CD4-positive, alpha-beta T cell treated with Interleukin-12 subunit alpha and Interleukin-12 subunit beta, for 1 hour (primary cell): Measurements from ENCODE around the gene VSIG4.
"Not testable (repeated sequence)": the region's sequence is repeated elsewhere in the genome, so short reads cannot be mapped to it uniquely, and the experiment has no call there.

Experiments
- DNase-seq: peaks from one replicate; pipeline ENCODE4 v3.0.0-alpha.2; 2020

VSIG4 gene

GRCh38 chrX:66007851-66008250 is 32.0 kb downstream of the VSIG4 start:
- no peak for DNase-seq

DNA sequence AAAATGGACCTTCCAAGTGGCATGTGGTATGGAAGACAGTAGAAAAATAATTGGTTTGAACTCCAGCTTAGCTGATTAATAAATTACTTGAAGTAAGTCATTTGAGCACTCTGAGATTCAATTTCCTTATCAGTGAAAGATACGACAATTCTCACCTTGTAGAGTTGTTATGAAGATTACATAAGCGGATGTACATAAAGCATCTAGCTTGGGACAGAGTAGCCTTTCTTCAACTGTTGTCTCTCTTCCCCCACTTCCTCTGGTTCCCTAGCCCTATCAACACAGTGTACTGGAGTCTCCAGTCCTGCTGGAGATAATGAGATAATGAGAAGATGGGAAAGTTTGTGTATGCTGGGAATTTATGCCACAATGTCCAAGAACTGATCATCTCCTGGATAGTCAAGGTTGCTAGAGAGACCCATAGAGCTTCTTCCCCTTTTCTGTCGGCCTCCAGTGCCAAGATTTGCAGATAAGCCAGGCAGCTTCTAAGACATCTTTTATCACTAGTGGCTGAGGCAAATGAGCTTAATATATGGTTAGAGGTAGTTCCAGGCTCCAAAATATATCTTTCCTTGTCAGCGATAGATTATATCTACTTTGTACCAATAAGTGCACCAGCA is 33.9 kb downstream of the VSIG4 start:
- DNase-seq, result no peak

DNA sequence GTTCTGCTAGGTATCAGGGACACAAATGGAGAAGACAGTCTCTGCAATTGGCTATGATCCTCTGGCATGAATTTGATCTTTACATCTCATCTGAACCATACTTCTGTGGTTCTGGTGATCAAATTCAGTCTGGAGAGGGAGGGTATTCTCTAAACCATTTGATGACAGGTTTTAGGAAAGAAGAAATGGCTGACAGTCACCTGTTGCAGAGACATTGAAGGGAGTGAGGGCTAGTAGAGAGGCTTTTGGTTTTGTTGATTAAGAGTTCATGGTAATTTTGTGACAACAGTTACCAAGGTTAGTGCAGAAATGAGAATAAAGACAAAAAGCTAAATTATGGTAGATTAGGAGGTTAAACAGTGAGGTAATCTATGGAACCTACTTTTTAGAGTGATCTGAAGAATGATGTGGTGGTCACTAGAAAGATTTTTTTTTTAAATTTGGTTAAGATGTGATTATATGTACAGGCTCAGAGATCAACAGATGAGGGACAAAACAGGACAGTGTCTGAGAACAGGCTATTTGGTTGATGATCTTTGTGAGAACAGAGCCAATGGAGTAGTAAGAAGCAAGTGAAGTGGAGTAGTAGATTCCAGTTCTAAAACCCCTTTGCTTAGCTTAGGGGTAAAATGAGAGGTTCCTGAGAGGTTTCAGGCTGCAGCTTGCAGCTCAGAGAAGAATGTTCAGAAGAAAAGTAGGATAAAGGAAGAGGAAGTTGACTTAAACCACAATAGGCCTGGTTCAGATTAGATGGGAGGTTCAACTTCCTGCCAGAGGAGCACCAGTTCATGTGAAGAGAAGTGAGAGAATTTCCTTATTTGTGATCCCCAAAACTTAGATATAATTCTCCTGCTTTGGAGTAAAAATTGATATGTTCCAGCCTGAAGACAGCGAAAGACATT is 34.7 kb downstream of the VSIG4 start:
- peak; percentile 10 for DNase-seq

GRCh38 chrX:66002824-66003680 is 36.8 kb downstream of the VSIG4 start:
- DNase-seq, result no peak

GRCh38 chrX:66001596-66001995 is 38.3 kb downstream of the VSIG4 start:
- DNase-seq, result no peak

DNA sequence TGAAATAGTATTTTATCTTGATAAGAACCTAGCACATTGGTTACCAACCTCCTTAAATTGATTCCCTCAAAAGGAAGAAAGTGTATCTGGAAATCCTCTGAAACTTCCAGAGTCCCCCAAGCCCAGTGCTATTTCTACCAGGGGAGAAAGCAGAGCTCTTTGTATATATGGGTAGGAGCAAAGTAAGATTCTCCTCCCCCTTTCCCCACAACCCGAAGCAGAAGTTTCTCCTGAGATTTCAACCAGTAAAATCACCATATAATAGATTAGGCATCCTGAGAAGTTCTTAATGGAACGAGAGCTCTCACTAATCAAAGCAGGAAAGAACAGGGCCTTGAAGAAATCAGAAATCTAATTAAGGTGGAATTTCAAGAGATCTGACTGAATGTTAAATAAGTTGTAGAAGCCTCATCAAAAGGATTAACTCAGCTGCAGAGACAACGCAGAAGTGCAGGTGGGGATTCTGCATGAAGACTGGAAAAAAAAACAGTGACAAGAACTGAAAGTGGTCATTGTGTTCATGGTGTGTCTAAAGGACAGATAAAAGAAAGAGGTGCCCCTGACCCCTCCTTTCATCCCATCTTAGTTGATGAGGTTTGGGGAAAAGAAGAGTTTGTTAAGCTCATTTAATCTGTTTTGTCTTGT is 39.1 kb downstream of the VSIG4 start:
- no peak for DNase-seq

- no peak for DNase-seq
Measured at GRCh38 chrX:66000178-66000577, 39.7 kb downstream of the VSIG4 start.

GRCh38 chrX:65999563-66000148 is 40.2 kb downstream of the VSIG4 start:
- no peak for DNase-seq

DNA sequence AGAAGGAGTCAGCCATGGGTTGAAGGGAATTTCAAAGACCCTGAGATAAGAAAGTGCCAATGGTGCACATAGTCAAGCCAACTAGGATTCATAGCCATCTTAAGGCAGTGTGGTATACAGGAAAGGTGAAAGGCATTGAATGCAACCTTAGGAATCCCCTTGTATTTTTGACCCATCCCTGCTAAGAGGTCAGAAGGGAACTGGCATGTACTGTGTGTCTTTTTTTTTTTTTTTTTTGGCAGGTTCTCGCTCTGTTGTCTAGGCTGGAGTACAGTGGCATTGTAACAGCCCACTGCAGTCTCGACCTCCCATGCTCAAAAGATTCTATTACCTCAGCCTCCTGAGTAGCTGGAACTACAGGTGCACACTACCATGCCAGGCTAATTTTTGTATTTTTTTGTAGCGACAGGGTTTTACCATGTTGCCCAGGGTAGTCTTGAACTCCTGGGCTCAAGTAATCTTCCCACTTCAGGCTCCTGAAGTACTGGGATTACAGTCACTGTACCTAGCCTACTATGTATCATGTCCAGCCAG is 40.8 kb downstream of the VSIG4 start:
- no peak for DNase-seq

- DNase-seq, result no peak
Measured at GRCh38 chrX:65997978-65998717, 41.7 kb downstream of the VSIG4 start.

GRCh38 chrX:65994519-65995506 is 45.1 kb downstream of the VSIG4 start:
- no peak for DNase-seq

- no peak for DNase-seq
Measured at GRCh38 chrX:65993915-65994460, 45.9 kb downstream of the VSIG4 start.

GRCh38 chrX:65993332-65993731 is 46.5 kb downstream of the VSIG4 start:
- DNase-seq, result no peak

DNA sequence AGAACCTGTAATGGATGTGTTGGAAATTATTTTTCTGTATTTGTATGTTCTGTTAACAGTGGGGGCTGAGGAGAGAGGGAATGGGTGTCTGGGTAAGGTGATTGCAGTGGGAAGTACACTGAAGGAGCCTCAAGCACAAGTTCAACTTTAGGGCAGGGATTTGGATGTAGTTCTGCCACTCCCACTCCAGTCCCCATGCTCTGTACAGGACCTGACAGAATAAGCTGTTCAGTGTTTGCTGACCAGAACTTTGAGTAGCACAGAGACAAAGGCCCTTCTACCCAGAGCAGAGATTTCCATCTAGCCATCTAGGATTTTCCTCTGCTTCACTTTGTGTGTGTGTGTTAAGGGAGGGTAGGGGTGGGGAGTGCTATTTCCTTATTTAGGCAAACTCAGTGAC is 49.2 kb downstream of the VSIG4 start:
- DNase-seq, result no peak

DNA sequence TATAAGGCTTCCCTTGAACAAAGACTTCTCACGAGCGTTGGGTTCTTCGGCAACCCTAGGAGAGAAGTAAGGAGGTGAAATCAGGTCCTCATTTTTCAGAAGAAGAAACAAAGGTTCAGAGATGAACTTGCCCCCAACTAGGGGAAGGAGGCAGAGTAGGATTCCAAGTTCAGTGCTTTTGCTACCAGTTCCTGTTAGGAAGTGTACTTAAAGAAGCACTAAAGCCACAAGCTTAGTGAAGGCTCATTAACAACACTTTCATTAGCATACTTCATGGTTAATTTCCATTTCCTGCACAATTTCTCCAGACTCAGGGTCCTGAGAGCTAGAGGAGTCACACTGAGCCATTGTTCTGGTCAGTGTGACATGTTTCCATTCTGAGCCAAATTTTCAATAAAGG is 52.1 kb downstream of the VSIG4 start:
- DNase-seq, result no peak

DNA sequence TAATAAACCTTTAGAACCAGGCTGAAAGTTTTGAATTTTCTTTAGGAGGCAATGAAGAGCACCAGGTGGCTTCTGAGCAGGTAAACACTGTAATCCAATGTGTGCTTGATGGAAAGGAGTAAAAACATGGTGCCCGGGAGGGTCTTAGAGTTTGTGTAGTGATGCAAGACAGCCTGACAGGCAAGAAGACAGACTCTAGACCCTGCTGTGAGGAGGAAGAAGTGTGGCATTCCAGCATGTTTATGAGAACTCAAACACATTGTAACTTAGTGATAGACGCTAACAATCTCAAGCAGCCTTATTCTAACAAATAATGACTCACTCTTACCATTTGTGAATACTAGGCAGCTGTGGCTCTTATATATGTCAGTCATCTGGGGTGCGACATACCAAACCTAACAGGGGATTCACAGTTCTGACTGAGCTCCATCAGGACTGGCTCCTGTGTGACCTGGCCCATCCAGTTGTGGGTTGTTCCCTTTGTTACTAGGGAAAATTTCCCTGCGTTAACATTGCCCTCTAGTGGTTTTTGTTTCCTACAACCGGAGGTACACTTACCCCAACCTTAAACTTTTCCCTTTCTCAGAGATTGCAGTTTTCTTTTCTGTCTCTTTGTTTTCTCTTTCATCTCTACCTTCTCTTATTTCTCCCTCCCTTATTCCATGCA is 53.8 kb downstream of the VSIG4 start:
- peak; percentile 72 for DNase-seq

DNA sequence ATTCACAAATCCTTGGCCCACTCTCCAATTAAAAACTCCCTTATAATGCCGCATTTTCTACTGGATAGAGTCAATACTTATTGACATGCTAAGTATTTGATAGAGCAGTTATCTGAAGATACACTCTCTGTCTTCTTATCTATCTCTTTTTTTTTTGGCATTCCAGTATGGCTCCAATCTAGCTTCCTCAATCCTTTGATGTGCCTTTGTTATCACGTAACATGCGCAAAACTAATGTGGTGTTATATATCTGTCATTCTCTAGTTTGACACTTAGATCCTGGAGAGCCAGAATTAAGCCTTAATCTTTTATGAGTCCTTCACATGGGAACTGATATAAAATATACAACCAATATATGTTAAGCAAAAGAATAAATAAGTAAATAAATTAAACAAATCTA is 54.7 kb downstream of the VSIG4 start:
- DNase-seq, result no peak

- not testable (repeated sequence) for DNase-seq
Measured at GRCh38 chrX:65977161-65977560, 62.7 kb downstream of the VSIG4 start.

DNA sequence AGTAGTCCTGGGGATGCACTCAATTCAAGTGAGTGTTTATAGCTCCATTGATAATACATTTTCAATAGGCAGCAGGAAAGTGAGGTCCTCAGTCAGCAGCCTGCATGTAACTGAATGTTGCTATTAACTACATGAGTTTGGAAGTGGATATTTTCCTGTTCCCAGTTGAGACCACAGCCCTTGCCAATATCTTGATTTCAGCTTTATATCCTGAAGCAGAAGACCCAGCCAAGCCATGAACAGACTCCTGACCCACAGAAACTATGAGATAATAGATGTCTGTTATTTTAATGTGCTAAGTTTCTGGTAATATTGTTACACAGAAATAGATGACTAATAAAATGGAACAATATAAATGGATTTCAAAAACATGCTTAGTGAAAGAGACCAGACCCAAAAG is 63.7 kb downstream of the VSIG4 start:
- no peak for DNase-seq
